Fibroblast of skin of scalp (primary cell): ENCODE measurements around the gene PPM1L.
"Not testable (repeated sequence)": the region's sequence is repeated elsewhere in the genome, so short reads cannot be mapped to it uniquely, and the experiment has no call there.

Source experiments
- DNase-seq: peaks from one replicate; pipeline ENCODE4 v3.0.0-alpha.2; 2013

The PPM1L gene

GRCh38 chr3:160992712-160993111, 236.7 kb downstream of the PPM1L start:
- no peak for DNase-seq

- no peak for DNase-seq
These were observed 240.8 kb downstream of the PPM1L start for GRCh38 chr3:160996811-160997210.

GRCh38 chr3:160998581-160998980, 242.6 kb downstream of the PPM1L start:
- DNase-seq, result no peak

- DNase-seq, result no peak
These were observed 243.2 kb downstream of the PPM1L start for GRCh38 chr3:160999274-160999673.

- no peak for DNase-seq
These were observed 252.1 kb downstream of the PPM1L start for GRCh38 chr3:161008086-161008485.

GRCh38 chr3:161010151-161010550, 254.1 kb downstream of the PPM1L start:
- not testable (repeated sequence) for DNase-seq

- no peak for DNase-seq
These were observed 259.1 kb downstream of the PPM1L start for GRCh38 chr3:161014843-161015749.

GRCh38 chr3:161016417-161017313, 260.6 kb downstream of the PPM1L start:
- no peak for DNase-seq

- DNase-seq, result no peak
These were observed 261.9 kb downstream of the PPM1L start for GRCh38 chr3:161017971-161018370.

GRCh38 chr3:161020256-161020655, 264.2 kb downstream of the PPM1L start:
- no peak for DNase-seq

- no peak for DNase-seq
These were observed 269.9 kb downstream of the PPM1L start for GRCh38 chr3:161025911-161026310.

- DNase-seq, result no peak
These were observed 270.8 kb downstream of the PPM1L start for GRCh38 chr3:161026612-161027510.

- DNase-seq, result no peak
These were observed 272.6 kb downstream of the PPM1L start for GRCh38 chr3:161028555-161029153.

- no peak for DNase-seq
These were observed 275.1 kb downstream of the PPM1L start for GRCh38 chr3:161031134-161031533.

- DNase-seq, result not testable (repeated sequence)
These were observed 279.0 kb downstream of the PPM1L start for GRCh38 chr3:161034913-161035550.

- peak; percentile 34 for DNase-seq
These were observed 279.7 kb downstream of the PPM1L start for GRCh38 chr3:161035711-161036110.

GRCh38 chr3:161038725-161039124, 282.7 kb downstream of the PPM1L start:
- peak; percentile 27 for DNase-seq

- no peak for DNase-seq
These were observed 286.0 kb downstream of the PPM1L start for GRCh38 chr3:161042023-161042501.

- DNase-seq, result no peak
These were observed 287.5 kb downstream of the PPM1L start for GRCh38 chr3:161043336-161044035.

GRCh38 chr3:161049683-161050248, 293.7 kb downstream of the PPM1L start:
- DNase-seq, result no peak
